HG02885 (cell line): ENCODE measurements around the gene TFAP2D.

Source experiments
- ATAC-seq: cut with Tn5 transposase; IDR thresholded peaks from one replicate; pipeline ENCODE4 v1.9.1; 2021; ENCODE audit warnings: mild to moderate bottlenecking; ENCODE audit not compliant: unreplicated experiment, poor library complexity

The TFAP2D gene

GRCh38 chr6:50717734-50718457, 4.6 kb downstream of the TFAP2D start:
- no peak for ATAC-seq

- no peak for ATAC-seq
These were observed 5.2 kb downstream of the TFAP2D start for GRCh38 chr6:50718566-50718965.

GRCh38 chr6:50720623-50721022, 7.3 kb downstream of the TFAP2D start:
- no peak for ATAC-seq

GRCh38 chr6:50721978-50722377, 8.7 kb downstream of the TFAP2D start:
- no peak for ATAC-seq

GRCh38 chr6:50722829-50723554, 9.7 kb downstream of the TFAP2D start:
- ATAC-seq, result no peak

GRCh38 chr6:50724381-50725124, 11.2 kb downstream of the TFAP2D start:
- ATAC-seq, result no peak

- ATAC-seq, result no peak
These were observed 21.2 kb downstream of the TFAP2D start for GRCh38 chr6:50734488-50734887.

GRCh38 chr6:50742161-50742560, 28.8 kb downstream of the TFAP2D start:
- no peak for ATAC-seq

- ATAC-seq, result no peak
These were observed 31.6 kb downstream of the TFAP2D start for GRCh38 chr6:50744976-50745375.

- ATAC-seq, result no peak
These were observed 49.5 kb downstream of the TFAP2D start for GRCh38 chr6:50762798-50763197.

GRCh38 chr6:50778696-50779095, 65.4 kb downstream of the TFAP2D start:
- no peak for ATAC-seq

- ATAC-seq, result no peak
These were observed 67.1 kb downstream of the TFAP2D start for GRCh38 chr6:50780382-50780781.

GRCh38 chr6:50785921-50786320, 72.6 kb downstream of the TFAP2D start:
- ATAC-seq, result no peak

GRCh38 chr6:50791900-50792508, 78.7 kb downstream of the TFAP2D start:
- peak; percentile 85 for ATAC-seq

GRCh38 chr6:50792771-50793170, 79.4 kb downstream of the TFAP2D start:
- ATAC-seq, result no peak

GRCh38 chr6:50795574-50795973, 82.2 kb downstream of the TFAP2D start:
- ATAC-seq, result no peak

GRCh38 chr6:50804283-50804682, 91.0 kb downstream of the TFAP2D start:
- ATAC-seq, result no peak

- no peak for ATAC-seq
These were observed 93.7 kb downstream of the TFAP2D start for GRCh38 chr6:50807035-50807434.

GRCh38 chr6:50815436-50816114, 102.2 kb downstream of the TFAP2D start:
- ATAC-seq, result peak; percentile 48

- ATAC-seq, result peak; percentile 79
These were observed 102.9 kb downstream of the TFAP2D start for GRCh38 chr6:50816115-50816675.
